A549 (cell line): ENCODE results near the gene TNFRSF1B. TPM values are rescaled to one million over a fixed set of nuclear protein-coding genes. Genes with fewer than 3 reads are reported as not detected.

Experiments used
- ATAC-seq, 2 experiments: fragments of 200-7000 bp in 1 of 2; fragments of >200 bp in 1 of 2; cut with Nextera tagmentation in 1 of 2; cut with Tn5 transposase in 1 of 2; 3 replicates each; pipeline versions ENCODE4 v1.8.0 to v1.9.1; 2018 to 2020; ENCODE audit warnings: mild to moderate bottlenecking in 1 of 2, moderate library complexity in 1 of 2
- CTCF ChIA-PET: fragments of 300-600 bp; sonication (Branson Sonifier 250); formaldehyde crosslinking; extraction: SDS; loops from one replicate; lab custom pipeline; 2021; ENCODE audit warnings: antibody characterized with exemption, inconsistent platforms; lab: Yijun Ruan, JAX
- POLR2A ChIA-PET: fragments of 350-600 bp; formaldehyde crosslinking; extraction: SDS; loops from one replicate; lab custom pipeline; 2021; ENCODE audit warnings: antibody characterized with exemption, inconsistent platforms; lab: Yijun Ruan, JAX
- DNase-seq, 2 experiments: peaks; one replicate each; pipeline versions ENCODE4 v3.0.0 to v3.0.0-alpha.2; 2011 to 2016; ENCODE audit warnings: low read depth in 1 of 2, low spot score in 1 of 2
- FAIRE-seq: peaks from 2 replicates; lab custom pipeline; 2011; peaks lifted over from hg19 to GRCh38; lab: Jason Lieb, UNC
- H3K27ac ChIP-seq, 2 experiments: fragments of >200 bp; sonication (Bioruptor Twin); formaldehyde crosslinking; 3 replicates each; pipeline ENCODE4 v1.5.1; 2016 to 2017
- H3K4me1 ChIP-seq: fragments of >200 bp; sonication (Bioruptor Twin); formaldehyde crosslinking; 3 replicates; pipeline ENCODE4 v1.6.1; 2016
- H3K4me2 ChIP-seq: fragments of >200 bp; sonication (Bioruptor Twin); formaldehyde crosslinking; 3 replicates; pipeline ENCODE4 v1.6.1; 2016
- H3K4me3 ChIP-seq: fragments of >200 bp; sonication (Bioruptor Twin); formaldehyde crosslinking; 3 replicates; pipeline ENCODE4 v1.5.1; 2016
- H3K9me3 ChIP-seq: fragments of >200 bp; sonication (Bioruptor Twin); formaldehyde crosslinking; 3 replicates; pipeline ENCODE4 v1.6.1; 2016
- BHLHE40 ChIP-seq: IDR thresholded peaks from 2 replicates; pipeline ENCODE4 v1.6.1; 2012; ENCODE audit warnings: low read depth, low read length, inconsistent platforms
- E2F6 ChIP-seq: IDR thresholded peaks from 2 replicates; pipeline ENCODE4 v1.6.1; 2012; ENCODE audit warnings: low read depth, borderline replicate concordance
- FOXS1 ChIP-seq: fragments of 250-450 bp; sonication (Bioruptor Pico); IDR thresholded peaks from 2 replicates; pipeline ENCODE4 v1.5.0; 2020; ENCODE audit warnings: mild to moderate bottlenecking, moderate library complexity
- GATA3 ChIP-seq: IDR thresholded peaks from 2 replicates; pipeline ENCODE4 v1.6.1; 2012; ENCODE audit warnings: borderline replicate concordance
- HDAC2 ChIP-seq: fragments of 200-600 bp; sonication (generic); IDR thresholded peaks from 2 replicates; pipeline ENCODE4 v1.6.1; 2016
- JUN ChIP-seq, 2 experiments: fragments of >200 bp; sonication (Bioruptor Twin); formaldehyde crosslinking; IDR thresholded peaks; 2 replicates in 1 of 2; 3 replicates in 1 of 2; pipeline ENCODE4 v1.6.1; 2016 to 2017
- JUNB ChIP-seq: fragments of >200 bp; sonication (Bioruptor Twin); formaldehyde crosslinking; IDR thresholded peaks from 2 replicates; pipeline ENCODE4 v1.6.1; 2016
- KDM1A ChIP-seq: fragments of 200-600 bp; sonication (generic); IDR thresholded peaks from 2 replicates; pipeline ENCODE4 v1.6.1; 2016; ENCODE audit warnings: low read depth, mild to moderate bottlenecking
- MAX ChIP-seq: IDR thresholded peaks from 2 replicates; pipeline ENCODE4 v1.6.1; 2012
- POLR2AphosphoS2 ChIP-seq: conservative IDR thresholded peaks from 2 replicates; pipeline ENCODE4 v1.6.1; 2012; ENCODE audit warnings: low read length, improper control_type of control experiment, inconsistent platforms
- RARB ChIP-seq: fragments of 250-450 bp; sonication (Bioruptor Pico); IDR thresholded peaks from 2 replicates; pipeline ENCODE4 v1.8.0; 2021; ENCODE audit warnings: mild to moderate bottlenecking, moderate library complexity
- SREBF2 ChIP-seq: fragments of 450-650 bp; IDR thresholded peaks from 2 replicates; pipeline ENCODE4 v1.6.1; 2014; ENCODE audit warnings: mild to moderate bottlenecking, moderate library complexity
- TFCP2L1 ChIP-seq: fragments of 250-450 bp; sonication (Bioruptor Pico); IDR thresholded peaks from 2 replicates; pipeline ENCODE4 v1.5.0; 2021; ENCODE audit warnings: mild to moderate bottlenecking
- TP53 ChIP-seq: fragments of 250-450 bp; sonication (Bioruptor Pico); IDR thresholded peaks from 2 replicates; pipeline ENCODE4 v1.5.0; 2021; ENCODE audit warnings: mild to moderate bottlenecking, moderate library complexity
- USF2 ChIP-seq: fragments of 450-650 bp; IDR thresholded peaks from 2 replicates; pipeline ENCODE4 v1.6.1; 2014; ENCODE audit warnings: antibody characterized with exemption
- ZNF302 ChIP-seq: fragments of 250-450 bp; sonication (Bioruptor Pico); IDR thresholded peaks from 2 replicates; pipeline ENCODE4 v1.9.0; 2021; ENCODE audit warnings: inconsistent platforms, mild to moderate bottlenecking, moderate library complexity
- ZSCAN20 ChIP-seq: fragments of 250-450 bp; sonication (Bioruptor Pico); IDR thresholded peaks from 2 replicates; pipeline ENCODE4 v1.8.0; 2022; ENCODE audit warnings: mild to moderate bottlenecking, moderate library complexity
- WGBS: methylation state at CpG from one replicate; pipeline ENCODE4 v1.1.6; 2017; ENCODE audit errors: missing lambda C conversion rate; 5-methylcytosine and 5-hydroxymethylcytosine counted together
- polyA plus RNA-seq, 4 experiments: library from polyadenylated mRNA; depleted of rRNA in 3 of 4; stranded (reverse); fragments of >200 nt; fragmentation: RNase III in 1 of 4; extraction: RNeasy Plus Mini Kit Qiagen cat#74134 plus additional on column Dnase treatment in 1 of 4; gene quantifications; 2 replicates in 3 of 4; 3 replicates in 1 of 4; pipeline ENCODE4 v1.2.3, GENCODE V29; 2011 to 2017

The TNFRSF1B gene
- polyA plus RNA-seq, 2 of the 4 experiments (the other 2 are of a cell fraction) = 0.05 to 0.06 TPM

- WGBS = 67% methylated on average over 4 of the region's 4 CpGs
- Histone ChIP-seq H3K4me1 (no peaks in the 10 kb centered on the region), H3K4me3 (no peak overlapping the region), H3K9me3 (no peaks in the 10 kb centered on the region), H3K27ac (no peak overlapping the region), H3K4me2 (no peak overlapping the region)
- CTCF ChIA-PET = interaction anchor here (0.6 to 8.9 kb wide), 2 partner anchors 78 to 95 kb away, joined by 4 to 78 read pairs; no protein-coding TSS in a partner anchor
- no peak for DNase-seq
- FAIRE-seq = no peak
- POLR2A ChIA-PET = no interaction called here
- ATAC-seq = no peak
- TF ChIP-seq RARB (CRISPR knock-in tag) (no peak), USF2 (no peak), SREBF2 (no peak), GATA3 (no peak)
These were observed 35.8 kb downstream of the TNFRSF1B start for GRCh38 chr1:12202577-12202976.

- POLR2A ChIA-PET = no interaction called here
- TF ChIP-seq USF2 = no peak
- no peak for TF ChIP-seq MAX
- no peak for TF ChIP-seq JUNB
- ATAC-seq = no peak
- Histone ChIP-seq H3K4me1 (no peaks in the 10 kb centered on the region), H3K4me2 (no peak overlapping the region), H3K27ac (no peak overlapping the region), H3K4me3 (no peak overlapping the region), H3K9me3 (no peaks in the 10 kb centered on the region)
- DNase-seq = no peak
- WGBS = 91% methylated on average over 16 of the region's 20 CpGs
- CTCF ChIA-PET = interaction anchor here (1.0 to 8.9 kb wide), 2 partner anchors 38 to 79 kb away, joined by 3 to 78 read pairs; no protein-coding TSS in a partner anchor
- no peak for FAIRE-seq
These were observed 36.6 kb downstream of the TNFRSF1B start for GRCh38 chr1:12203216-12204007.

GRCh38 chr1:12204140-12204539 is 37.3 kb downstream of the TNFRSF1B start:
- CTCF ChIA-PET = interaction anchor here (8.9 kb wide), 1 partner anchor 80 kb away, joined by 78 read pairs; no protein-coding TSS in a partner anchor
- no peak for TF ChIP-seq KDM1A
- no peak for TF ChIP-seq ZSCAN20
- no peak for TF ChIP-seq E2F6
- no peak for TF ChIP-seq ZNF302 (CRISPR knock-in tag)
- no peak for TF ChIP-seq TFCP2L1
- TF ChIP-seq HDAC2 = no peak
- TF ChIP-seq FOXS1 (CRISPR knock-in tag) = no peak
- no peak for TF ChIP-seq BHLHE40
- TF ChIP-seq JUN (IDR thresholded peaks at IDR 0.05) = no peak
- no peak for TF ChIP-seq POLR2AphosphoS2
- no peak for TF ChIP-seq TP53 (CRISPR knock-in tag)
- TF ChIP-seq MAX = no peak
- ATAC-seq (no peak), DNase-seq (no peak), FAIRE-seq (no peak)
- POLR2A ChIA-PET = no interaction called here
- no peaks in the 10 kb centered on the region for H3K9me3 ChIP-seq
- no peak overlapping the region for H3K4me2 ChIP-seq
- H3K27ac ChIP-seq = no peak overlapping the region
- WGBS = 86% methylated on average over 4 of the region's 7 CpGs
- no peaks in the 10 kb centered on the region for H3K4me1 ChIP-seq
- H3K4me3 ChIP-seq = no peak overlapping the region
